Trophoblast cell (in vitro differentiated cells and primary cell): ENCODE results near the gene ADCY4.

ENCODE experiments used
- DNase-seq, 2 donors: peaks; one replicate each; pipeline ENCODE4 v3.0.0-alpha.2; 2016
- H2AFZ ChIP-seq: 2 replicates; pipeline ENCODE4 v1.6.1; 2013; ENCODE audit warnings: low read length, moderate library complexity, mild to moderate bottlenecking; ENCODE audit not compliant: insufficient read depth, poor library complexity
- H2AK5ac ChIP-seq: 2 replicates; pipeline ENCODE4 v1.6.1; 2013; ENCODE audit warnings: mild to moderate bottlenecking, low read length
- H2BK120ac ChIP-seq: 2 replicates; pipeline ENCODE4 v1.6.1; 2013; ENCODE audit warnings: low read length, mild to moderate bottlenecking, moderate library complexity; ENCODE audit not compliant: insufficient read depth, poor library complexity
- H2BK12ac ChIP-seq: 2 replicates; pipeline ENCODE4 v1.6.1; 2013; ENCODE audit warnings: mild to moderate bottlenecking, low read length, moderate library complexity
- H2BK5ac ChIP-seq: 2 replicates; pipeline ENCODE4 v1.6.1; 2013; ENCODE audit warnings: low read length, low read depth, moderate library complexity, mild to moderate bottlenecking; ENCODE audit not compliant: poor library complexity
- H3K14ac ChIP-seq: 2 replicates; pipeline ENCODE4 v1.6.1; 2013; ENCODE audit warnings: mild to moderate bottlenecking, low read length
- H3K18ac ChIP-seq: 2 replicates; pipeline ENCODE4 v1.6.1; 2013; ENCODE audit warnings: mild to moderate bottlenecking, low read length
- H3K23ac ChIP-seq: 2 replicates; pipeline ENCODE4 v1.6.1; 2013; ENCODE audit warnings: low read length
- H3K27ac ChIP-seq: 2 replicates; pipeline ENCODE4 v1.5.1; 2013; ENCODE audit warnings: low read depth, mild to moderate bottlenecking, inconsistent platforms, low read length, moderate library complexity
- H3K27me3 ChIP-seq: 2 replicates; pipeline ENCODE4 v1.6.1; 2013; ENCODE audit warnings: inconsistent platforms, mild to moderate bottlenecking, low read length, moderate library complexity; ENCODE audit not compliant: insufficient read depth
- H3K36me3 ChIP-seq, 2 experiments: 1 replicate in 1 of 2; 2 replicates in 1 of 2; pipeline ENCODE4 v1.6.1; 2013; ENCODE audit warnings: low read length in 2 of 2, mild to moderate bottlenecking in 2 of 2, moderate library complexity in 1 of 2; ENCODE audit not compliant: insufficient read depth in 2 of 2, control insufficient read depth in 1 of 2
- H3K4ac ChIP-seq: 2 replicates; pipeline ENCODE4 v1.6.1; 2013; ENCODE audit warnings: low read depth, mild to moderate bottlenecking, low read length, moderate library complexity
- H3K4me1 ChIP-seq, 2 experiments: 1 replicate in 1 of 2; 2 replicates in 1 of 2; pipeline ENCODE4 v1.6.1; 2013; ENCODE audit warnings: low read length in 2 of 2, mild to moderate bottlenecking in 2 of 2, moderate library complexity in 1 of 2; ENCODE audit not compliant: insufficient read depth in 2 of 2, control insufficient read depth in 1 of 2
- H3K4me2 ChIP-seq: 2 replicates; pipeline ENCODE4 v1.6.1; 2013; ENCODE audit warnings: inconsistent platforms, mild to moderate bottlenecking, low read length, moderate library complexity
- H3K4me3 ChIP-seq: 2 replicates; pipeline ENCODE4 v1.5.1; 2013; ENCODE audit warnings: mild to moderate bottlenecking, low read depth, low read length, inconsistent platforms
- H3K79me1 ChIP-seq: one replicate; pipeline ENCODE4 v1.6.1; 2013; ENCODE audit warnings: low read length
- H3K79me2 ChIP-seq: 2 replicates; pipeline ENCODE4 v1.6.1; 2013; ENCODE audit warnings: low read length, mild to moderate bottlenecking; ENCODE audit not compliant: control insufficient read depth, insufficient read depth, poor library complexity
- H3K9ac ChIP-seq: 2 replicates; pipeline ENCODE4 v1.6.1; 2013; ENCODE audit warnings: mild to moderate bottlenecking, low read length
- H3K9me3 ChIP-seq: 2 replicates; pipeline ENCODE4 v1.6.1; 2013; ENCODE audit warnings: low read depth, mild to moderate bottlenecking, control low read depth, inconsistent platforms, low read length; ENCODE audit not compliant: insufficient read depth
- H4K12ac ChIP-seq: 2 replicates; pipeline ENCODE4 v1.6.1; 2013; ENCODE audit warnings: low read depth, mild to moderate bottlenecking, low read length, moderate library complexity
- H4K8ac ChIP-seq: 2 replicates; pipeline ENCODE4 v1.6.1; 2013; ENCODE audit warnings: low read depth, mild to moderate bottlenecking, low read length, moderate library complexity
- H4K91ac ChIP-seq: one replicate; pipeline ENCODE4 v1.6.1; 2013; ENCODE audit warnings: low read depth, mild to moderate bottlenecking, low read length, moderate library complexity
- WGBS: extraction: QIAGEN DNeasy Blood & Tissue Kit; methylation state at CpG from one replicate; pipeline ENCODE4 v1.1.7; 2013; ENCODE audit warnings: missing lambda C conversion rate; ENCODE audit not compliant: insufficient read length, insufficient coverage; ENCODE audit errors: extremely low coverage; 5-methylcytosine and 5-hydroxymethylcytosine counted together

Gene ADCY4

DNA sequence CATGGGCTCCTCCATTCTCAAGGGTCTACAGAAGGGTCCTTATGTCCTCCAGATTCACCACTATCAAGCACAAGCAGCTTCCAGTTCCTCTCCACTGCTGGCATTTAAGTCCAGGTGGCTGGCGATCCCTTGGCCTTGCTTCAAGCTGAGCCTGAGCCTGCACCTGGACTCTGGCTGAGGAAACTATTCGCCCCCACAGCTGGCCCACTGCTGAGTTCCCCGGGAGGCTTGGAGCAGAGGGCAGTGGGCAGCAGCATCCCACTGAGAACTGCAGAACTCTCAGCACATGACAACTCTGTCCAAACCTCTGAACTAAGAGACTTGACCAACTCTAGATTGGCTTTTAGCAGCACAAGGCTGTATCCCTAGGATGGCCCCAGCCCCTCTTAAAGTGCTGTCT is 52.1 kb downstream of the ADCY4 start:
- Histone ChIP-seq H3K4me2 (no peak overlapping the region), H2BK12ac (no peak overlapping the region), H4K91ac (no peak overlapping the region), H3K27me3 (no peaks in the 10 kb centered on the region), H2BK120ac (no peak overlapping the region), H3K4me3 (no peak overlapping the region), H2AK5ac (no peak overlapping the region), H3K4me1 (peaks cover 4 to 9% of the 10 kb centered on the region in 2 experiments), H4K8ac (no peak overlapping the region), H3K79me1 (no peaks in the 10 kb centered on the region), H3K4ac (no peak overlapping the region), H3K27ac (no peak overlapping the region), H4K12ac (no peak overlapping the region), H3K23ac (no peak overlapping the region), H3K9me3 (no peaks in the 10 kb centered on the region), H3K9ac (no peak overlapping the region), H3K79me2 (no peaks in the 10 kb centered on the region), H2AFZ (no peak overlapping the region), H3K14ac (no peak overlapping the region), H3K18ac (no peak overlapping the region), H3K36me3 (no peaks in the 10 kb centered on the region), H2BK5ac (no peak overlapping the region)
- no peak for DNase-seq
- WGBS, result no CpG with 5 or more reads among the region's 3 CpGs

GRCh38 chr14:24281636-24282035 is 53.2 kb downstream of the ADCY4 start:
- H3K23ac ChIP-seq, result no peak overlapping the region
- no peaks in the 10 kb centered on the region for H3K36me3 ChIP-seq
- no peak overlapping the region for H2BK120ac ChIP-seq
- H3K4me3 ChIP-seq, result no peak overlapping the region
- H2AFZ ChIP-seq, result no peak overlapping the region
- no peak overlapping the region for H3K4ac ChIP-seq
- no peaks in the 10 kb centered on the region for H3K27me3 ChIP-seq
- no peak overlapping the region for H3K4me2 ChIP-seq
- H3K14ac ChIP-seq, result no peak overlapping the region
- no peak overlapping the region for H2BK12ac ChIP-seq
- peaks cover 4 to 9% of the 10 kb centered on the region in 2 experiments for H3K4me1 ChIP-seq
- no CpG with 5 or more reads among the region's 7 CpGs for WGBS
- H4K8ac ChIP-seq, result no peak overlapping the region
- H3K18ac ChIP-seq, result no peak overlapping the region
- H3K79me2 ChIP-seq, result no peaks in the 10 kb centered on the region
- no peak overlapping the region for H2AK5ac ChIP-seq
- H3K9ac ChIP-seq, result no peak overlapping the region
- no peak overlapping the region for H4K91ac ChIP-seq
- H3K79me1 ChIP-seq, result no peaks in the 10 kb centered on the region
- H3K27ac ChIP-seq, result no peak overlapping the region
- DNase-seq, result no peak
- no peaks in the 10 kb centered on the region for H3K9me3 ChIP-seq
- no peak overlapping the region for H2BK5ac ChIP-seq
- H4K12ac ChIP-seq, result no peak overlapping the region

DNA sequence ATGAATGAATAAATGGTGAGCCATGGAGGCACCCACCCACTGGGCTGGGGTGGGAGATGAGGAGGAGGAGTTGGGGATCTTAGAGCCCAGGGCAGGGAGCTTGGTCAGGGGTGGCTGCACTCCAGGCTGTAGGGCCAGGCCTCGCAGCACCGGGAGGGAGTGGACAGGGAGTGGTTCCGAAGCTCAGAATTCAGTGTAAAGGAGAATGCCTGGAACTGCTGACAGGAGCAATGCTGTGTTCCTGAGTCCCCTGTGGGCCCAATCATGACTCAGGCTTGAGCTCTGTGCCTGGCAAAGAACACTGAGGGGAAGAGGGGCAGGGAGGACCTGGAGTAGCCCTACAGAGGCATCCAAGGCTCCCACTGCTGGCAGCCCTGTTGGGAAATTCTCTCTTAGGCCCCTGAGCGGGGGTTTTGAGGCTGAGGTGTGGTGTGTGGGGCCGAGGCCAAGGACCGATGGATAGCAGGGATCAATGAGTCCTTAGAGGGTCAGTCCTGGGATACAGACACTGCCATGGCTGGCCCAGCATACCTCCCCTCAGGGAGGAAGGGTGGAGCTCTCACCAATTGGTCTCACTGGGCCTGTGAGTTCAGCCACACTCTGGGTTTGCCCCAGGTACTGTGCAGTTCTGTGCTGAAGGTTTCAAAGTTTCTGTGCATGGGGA is 53.9 kb downstream of the ADCY4 start:
- no peak overlapping the region for H3K27ac ChIP-seq
- H4K91ac ChIP-seq, result no peak overlapping the region
- no peak for DNase-seq
- H3K4me2 ChIP-seq, result no peak overlapping the region
- no peak overlapping the region for H2BK12ac ChIP-seq
- no peak overlapping the region for H3K23ac ChIP-seq
- no peak overlapping the region for H2AK5ac ChIP-seq
- H3K4me1 ChIP-seq, result peaks cover 4 to 9% of the 10 kb centered on the region in 2 experiments
- no peaks in the 10 kb centered on the region for H3K79me2 ChIP-seq
- H3K18ac ChIP-seq, result no peak overlapping the region
- no peak overlapping the region for H3K4ac ChIP-seq
- no peak overlapping the region for H3K4me3 ChIP-seq
- no peak overlapping the region for H3K14ac ChIP-seq
- H3K9me3 ChIP-seq, result no peaks in the 10 kb centered on the region
- H3K79me1 ChIP-seq, result no peaks in the 10 kb centered on the region
- H2BK5ac ChIP-seq, result no peak overlapping the region
- no peak overlapping the region for H2AFZ ChIP-seq
- H4K12ac ChIP-seq, result no peak overlapping the region
- no CpG with 5 or more reads among the region's 6 CpGs for WGBS
- H3K27me3 ChIP-seq, result no peaks in the 10 kb centered on the region
- H3K36me3 ChIP-seq, result no peaks in the 10 kb centered on the region
- H2BK120ac ChIP-seq, result no peak overlapping the region
- H4K8ac ChIP-seq, result no peak overlapping the region
- H3K9ac ChIP-seq, result no peak overlapping the region

DNA sequence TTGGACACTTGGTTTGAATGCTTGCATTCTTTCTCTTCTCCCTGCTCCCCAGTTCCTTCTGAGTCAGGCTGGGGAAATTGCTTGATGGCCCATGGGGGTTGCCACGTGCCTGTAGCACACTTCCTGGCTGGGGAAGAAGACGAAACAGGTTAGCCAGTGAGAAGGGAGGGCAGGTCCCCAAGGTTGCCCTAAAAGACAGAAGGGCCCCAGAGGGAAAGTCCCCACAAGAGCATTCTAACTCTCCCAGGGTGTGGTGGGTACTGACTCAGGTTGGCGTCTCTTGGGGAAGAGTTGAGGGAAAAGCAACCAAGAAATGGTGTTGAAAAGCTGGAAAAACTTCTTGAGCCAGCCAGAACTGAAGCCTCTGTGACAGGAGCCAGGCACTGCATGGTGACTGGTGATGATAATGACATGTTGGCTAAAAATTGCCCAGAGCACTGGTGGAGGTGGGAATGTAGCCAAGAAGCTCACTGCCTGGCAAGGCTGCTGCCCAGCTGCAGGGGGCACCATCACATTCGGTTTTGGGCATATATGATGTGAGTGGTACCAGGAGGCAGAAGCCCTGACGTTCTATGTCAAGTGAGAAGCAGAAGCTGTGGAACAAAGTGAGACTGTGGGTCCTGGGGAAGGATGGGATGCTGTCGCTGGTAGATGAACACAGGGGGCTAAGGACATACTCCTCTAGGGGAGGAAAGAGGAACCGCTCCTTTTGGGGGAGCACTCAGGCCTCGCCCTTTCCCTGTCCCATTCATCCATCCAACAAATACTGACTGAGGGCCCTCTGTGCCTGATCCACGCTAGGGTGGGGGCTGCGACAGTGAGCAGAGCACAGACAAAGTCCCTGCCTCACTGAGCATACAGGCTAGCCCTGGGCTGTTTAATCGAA is 55.3 kb downstream of the ADCY4 start:
- peaks cover 4 to 5% of the 10 kb centered on the region in 2 experiments for H3K4me1 ChIP-seq
- no peak overlapping the region for H3K14ac ChIP-seq
- no peak overlapping the region for H3K9ac ChIP-seq
- H3K79me1 ChIP-seq, result no peaks in the 10 kb centered on the region
- no peak overlapping the region for H4K8ac ChIP-seq
- H3K18ac ChIP-seq, result no peak overlapping the region
- H2BK5ac ChIP-seq, result no peak overlapping the region
- no CpG with 5 or more reads among the region's 11 CpGs for WGBS
- no peak overlapping the region for H2AK5ac ChIP-seq
- no peak overlapping the region for H3K27ac ChIP-seq
- H2BK120ac ChIP-seq, result no peak overlapping the region
- no peaks in the 10 kb centered on the region for H3K9me3 ChIP-seq
- no peak overlapping the region for H2AFZ ChIP-seq
- peak in 1 of 2 donors; percentile 16 for DNase-seq
- H3K4me3 ChIP-seq, result no peak overlapping the region
- no peaks in the 10 kb centered on the region for H3K36me3 ChIP-seq
- H2BK12ac ChIP-seq, result no peak overlapping the region
- H3K23ac ChIP-seq, result no peak overlapping the region
- H3K27me3 ChIP-seq, result no peaks in the 10 kb centered on the region
- H3K79me2 ChIP-seq, result no peaks in the 10 kb centered on the region
- no peak overlapping the region for H4K12ac ChIP-seq
- no peak overlapping the region for H3K4me2 ChIP-seq
- no peak overlapping the region for H3K4ac ChIP-seq
- no peak overlapping the region for H4K91ac ChIP-seq
